Measurements from ENCODE around the gene IQGAP2.

The IQGAP2 gene

DNA sequence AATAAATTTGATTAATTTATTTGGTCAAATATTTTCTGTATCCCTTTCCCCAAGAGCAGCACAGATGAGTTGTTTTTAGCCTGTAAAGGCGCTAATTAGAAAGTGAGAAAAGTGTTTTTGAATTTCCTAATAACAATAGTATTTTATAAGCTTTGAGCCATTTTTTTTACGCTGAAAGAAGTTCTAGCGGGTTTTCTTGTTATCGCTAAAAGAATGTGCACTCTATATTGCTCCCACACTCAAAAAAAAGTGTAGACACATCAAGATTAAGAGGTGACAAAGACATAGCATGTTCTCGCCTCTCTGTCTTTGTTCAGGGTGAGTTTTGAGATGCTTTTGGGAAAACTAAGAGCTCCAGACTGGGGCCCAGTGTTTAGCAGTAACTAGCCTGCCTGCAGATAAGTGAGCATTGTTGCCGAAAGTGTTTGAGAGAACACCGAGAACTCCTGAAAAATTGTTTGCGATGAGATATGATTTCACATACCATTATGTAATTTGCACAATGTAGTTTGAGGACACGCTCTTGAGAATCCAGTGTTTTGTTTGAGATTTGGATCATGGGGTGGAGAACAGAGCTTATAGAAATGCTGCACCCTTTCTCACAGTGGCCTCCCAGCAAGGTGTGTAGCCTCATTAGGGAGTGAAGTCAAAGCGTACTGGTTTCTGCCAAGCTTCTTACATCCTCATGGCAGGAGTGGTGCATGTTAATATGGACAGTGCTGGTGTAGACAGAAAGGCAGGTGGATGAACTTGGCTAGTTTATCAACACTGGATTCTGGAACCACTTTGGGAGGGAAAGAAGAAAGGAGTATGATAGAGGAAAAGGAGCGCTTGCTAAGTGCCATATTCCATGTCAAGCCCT, 314.4 kb downstream of the IQGAP2 start:
- no peak overlapping the region for H3K27ac ChIP-seq (ENCODE audit: low read depth, low read length)
- peaks cover 0 to 37% (median 33%) of the 10 kb centered on the region in 5 donors for H3K4me1 ChIP-seq (ENCODE audit: control insufficient read depth in 5 of 5, insufficient read depth in 5 of 5, low read length in 5 of 5)
- H3K27me3 ChIP-seq (ENCODE audit: control insufficient read depth in 5 of 5, insufficient read depth in 4 of 5, low read length in 5 of 5) = peaks cover 0 to 13% (median 10%) of the 10 kb centered on the region in 5 donors
- H3K36me3 ChIP-seq (ENCODE audit: control insufficient read depth in 5 of 5, insufficient read depth in 5 of 5, low read length in 5 of 5) = no peaks in the 10 kb centered on the region
- H3K9me3 ChIP-seq (ENCODE audit: control insufficient read depth in 5 of 5, low read length in 5 of 5) = no peaks in the 10 kb centered on the region
- H3K9ac ChIP-seq (ENCODE audit: low read length in 5 of 5) = peak overlapping the region in 1 of 5 donors; percentile 66
- peak overlapping the region in 3 of 5 donors; percentile 42 to 88 (median 73) for H3K4me3 ChIP-seq (ENCODE audit: low read depth in 1 of 5, low read length in 5 of 5)

GRCh38 chr5:76718381-76718832, 315.3 kb downstream of the IQGAP2 start:
- H3K27ac ChIP-seq (ENCODE audit: low read depth, low read length) = no peak overlapping the region
- no peak overlapping the region for H3K9ac ChIP-seq (ENCODE audit: low read length in 5 of 5)
- H3K36me3 ChIP-seq (ENCODE audit: control insufficient read depth in 5 of 5, insufficient read depth in 5 of 5, low read length in 5 of 5) = no peaks in the 10 kb centered on the region
- H3K4me1 ChIP-seq (ENCODE audit: control insufficient read depth in 5 of 5, insufficient read depth in 5 of 5, low read length in 5 of 5) = peaks cover 0 to 37% (median 33%) of the 10 kb centered on the region in 5 donors
- H3K27me3 ChIP-seq (ENCODE audit: control insufficient read depth in 5 of 5, insufficient read depth in 4 of 5, low read length in 5 of 5) = peaks cover 0 to 13% (median 10%) of the 10 kb centered on the region in 5 donors
- no peak overlapping the region for H3K4me3 ChIP-seq (ENCODE audit: low read depth in 1 of 5, low read length in 5 of 5)
- H3K9me3 ChIP-seq (ENCODE audit: control insufficient read depth in 5 of 5, low read length in 5 of 5) = no peaks in the 10 kb centered on the region

DNA sequence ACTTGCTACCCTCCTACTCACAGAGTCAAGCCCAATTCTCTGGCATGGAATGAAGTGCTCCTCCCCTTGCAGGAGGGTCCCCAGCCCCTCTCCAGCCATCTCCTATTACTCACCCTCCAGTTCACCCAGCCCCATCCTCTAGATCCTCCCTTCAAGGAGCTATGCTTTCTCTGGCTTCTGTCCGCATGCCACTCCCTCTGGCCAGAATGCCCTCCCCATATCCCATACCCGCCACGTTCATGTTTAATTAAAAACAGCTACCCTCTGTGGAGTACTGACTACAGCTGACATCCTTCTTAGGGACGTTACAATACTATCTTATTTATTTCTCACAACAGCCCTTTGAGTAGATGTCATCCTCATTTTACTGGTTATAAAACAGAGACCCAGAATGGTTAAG, 315.8 kb downstream of the IQGAP2 start:
- no peaks in the 10 kb centered on the region for H3K36me3 ChIP-seq (ENCODE audit: control insufficient read depth in 5 of 5, insufficient read depth in 5 of 5, low read length in 5 of 5)
- H3K27ac ChIP-seq (ENCODE audit: low read depth, low read length) = no peak overlapping the region
- no peaks in the 10 kb centered on the region for H3K9me3 ChIP-seq (ENCODE audit: control insufficient read depth in 5 of 5, low read length in 5 of 5)
- H3K9ac ChIP-seq (ENCODE audit: low read length in 5 of 5) = no peak overlapping the region
- H3K4me3 ChIP-seq (ENCODE audit: low read depth in 1 of 5, low read length in 5 of 5) = no peak overlapping the region
- H3K4me1 ChIP-seq (ENCODE audit: control insufficient read depth in 5 of 5, insufficient read depth in 5 of 5, low read length in 5 of 5) = peaks cover 0 to 37% (median 33%) of the 10 kb centered on the region in 5 donors
- H3K27me3 ChIP-seq (ENCODE audit: control insufficient read depth in 5 of 5, insufficient read depth in 4 of 5, low read length in 5 of 5) = peaks cover 0 to 13% (median 10%) of the 10 kb centered on the region in 5 donors

DNA sequence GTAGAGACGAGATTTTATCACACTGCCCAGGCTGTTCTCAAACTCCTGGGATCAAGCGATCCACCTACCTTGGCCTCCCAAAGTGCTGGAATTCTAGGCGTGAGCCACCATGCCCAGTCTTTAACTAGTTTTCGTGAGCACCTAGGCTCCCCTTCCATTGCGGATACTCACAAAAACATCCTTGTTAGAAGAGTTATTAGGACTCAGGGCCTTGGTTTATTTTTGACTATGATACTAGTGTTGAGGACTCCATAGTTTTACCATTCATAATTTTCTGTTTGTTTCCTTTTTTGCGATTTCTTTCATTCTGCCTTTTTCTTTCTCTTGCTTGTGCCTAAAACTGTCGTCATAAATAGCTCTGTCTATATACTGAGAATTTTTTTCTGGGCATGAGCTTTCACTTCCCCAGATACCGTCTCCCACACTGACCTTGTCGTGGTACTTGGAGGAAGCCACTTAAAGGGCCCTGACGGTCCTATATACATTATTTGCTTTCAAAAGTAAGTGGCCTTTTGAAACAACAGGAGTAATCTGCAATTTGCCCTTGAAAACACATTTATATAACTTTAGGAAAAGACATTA, 318.0 kb downstream of the IQGAP2 start:
- H3K27ac ChIP-seq (ENCODE audit: low read depth, low read length) = no peak overlapping the region
- no peak overlapping the region for H3K4me3 ChIP-seq (ENCODE audit: low read depth in 1 of 5, low read length in 5 of 5)
- H3K36me3 ChIP-seq (ENCODE audit: control insufficient read depth in 5 of 5, insufficient read depth in 5 of 5, low read length in 5 of 5) = no peaks in the 10 kb centered on the region
- H3K27me3 ChIP-seq (ENCODE audit: control insufficient read depth in 5 of 5, insufficient read depth in 4 of 5, low read length in 5 of 5) = peaks cover 0 to 11% (median 4%) of the 10 kb centered on the region in 5 donors
- H3K9me3 ChIP-seq (ENCODE audit: control insufficient read depth in 5 of 5, low read length in 5 of 5) = no peaks in the 10 kb centered on the region
- no peak overlapping the region for H3K9ac ChIP-seq (ENCODE audit: low read length in 5 of 5)
- H3K4me1 ChIP-seq (ENCODE audit: control insufficient read depth in 5 of 5, insufficient read depth in 5 of 5, low read length in 5 of 5) = peaks cover 0 to 33% (median 17%) of the 10 kb centered on the region in 5 donors

DNA sequence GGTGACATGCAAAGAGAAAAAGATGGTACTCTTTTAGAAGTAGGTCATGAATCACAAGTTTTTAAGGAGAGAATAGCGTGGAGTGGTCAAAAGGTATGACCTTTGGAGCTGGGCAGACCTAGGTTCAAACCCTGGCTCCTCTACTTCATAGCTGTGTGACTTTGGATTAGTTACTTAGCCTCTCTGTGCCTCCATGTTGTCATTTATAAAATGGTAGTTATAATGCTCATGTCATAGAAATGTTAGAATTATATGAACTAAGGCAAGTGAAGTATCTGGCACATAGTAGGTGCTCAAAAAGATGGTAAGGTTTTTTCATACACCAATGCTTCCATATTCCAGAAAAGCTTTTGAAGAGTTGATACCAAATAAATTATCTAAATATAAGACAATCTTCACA, 320.2 kb downstream of the IQGAP2 start:
- Histone ChIP-seq H3K9me3 (ENCODE audit: control insufficient read depth in 5 of 5, low read length in 5 of 5) (peaks cover 0 to 4% (median under 1%) of the 10 kb centered on the region in 5 donors), H3K27ac (ENCODE audit: low read depth, low read length) (no peak overlapping the region), H3K9ac (ENCODE audit: low read length in 5 of 5) (no peak overlapping the region), H3K4me1 (ENCODE audit: control insufficient read depth in 5 of 5, insufficient read depth in 5 of 5, low read length in 5 of 5) (peaks cover 0 to 16% (median under 1%) of the 10 kb centered on the region in 5 donors), H3K27me3 (ENCODE audit: control insufficient read depth in 5 of 5, insufficient read depth in 4 of 5, low read length in 5 of 5) (peaks cover 0 to under 1% (median 0%) of the 10 kb centered on the region in 5 donors), H3K36me3 (ENCODE audit: control insufficient read depth in 5 of 5, insufficient read depth in 5 of 5, low read length in 5 of 5) (no peaks in the 10 kb centered on the region), H3K4me3 (ENCODE audit: low read depth in 1 of 5, low read length in 5 of 5) (no peak overlapping the region)

DNA sequence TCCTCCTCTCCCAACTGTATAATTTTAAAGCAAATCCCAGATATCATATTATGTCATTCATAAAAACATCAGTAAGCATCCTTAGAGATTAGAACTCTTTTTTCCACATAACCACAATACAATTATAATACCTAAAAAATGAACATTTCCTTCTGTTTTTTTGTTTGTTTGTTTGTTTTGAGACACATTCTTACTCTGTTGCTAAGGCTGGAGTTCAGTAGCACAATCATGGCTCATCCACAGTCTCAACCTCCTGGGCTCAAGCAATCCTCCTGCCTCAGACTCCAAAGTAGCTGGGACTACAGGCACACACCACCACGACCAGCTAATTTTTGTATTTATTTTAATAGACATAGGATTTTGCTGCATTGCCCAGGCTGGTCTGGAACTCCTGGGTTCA, 320.8 kb downstream of the IQGAP2 start:
- H3K4me1 ChIP-seq (ENCODE audit: control insufficient read depth in 5 of 5, insufficient read depth in 5 of 5, low read length in 5 of 5) = peaks cover 0 to 11% (median 0%) of the 10 kb centered on the region in 5 donors
- H3K36me3 ChIP-seq (ENCODE audit: control insufficient read depth in 5 of 5, insufficient read depth in 5 of 5, low read length in 5 of 5) = no peaks in the 10 kb centered on the region
- H3K9me3 ChIP-seq (ENCODE audit: control insufficient read depth in 5 of 5, low read length in 5 of 5) = peaks cover 0 to 7% (median 3%) of the 10 kb centered on the region in 5 donors
- no peaks in the 10 kb centered on the region for H3K27me3 ChIP-seq (ENCODE audit: control insufficient read depth in 5 of 5, insufficient read depth in 4 of 5, low read length in 5 of 5)
- H3K27ac ChIP-seq (ENCODE audit: low read depth, low read length) = no peak overlapping the region
- no peak overlapping the region for H3K4me3 ChIP-seq (ENCODE audit: low read depth in 1 of 5, low read length in 5 of 5)
- no peak overlapping the region for H3K9ac ChIP-seq (ENCODE audit: low read length in 5 of 5)

GRCh38 chr5:76724871-76725270, 321.8 kb downstream of the IQGAP2 start:
- Histone ChIP-seq H3K9me3 (ENCODE audit: control insufficient read depth in 5 of 5, low read length in 5 of 5) (peaks cover 0 to 12% (median 7%) of the 10 kb centered on the region in 5 donors), H3K4me1 (ENCODE audit: control insufficient read depth in 5 of 5, insufficient read depth in 5 of 5, low read length in 5 of 5) (peaks cover 0 to 10% (median 0%) of the 10 kb centered on the region in 5 donors), H3K27ac (ENCODE audit: low read depth, low read length) (no peak overlapping the region), H3K9ac (ENCODE audit: low read length in 5 of 5) (no peak overlapping the region), H3K36me3 (ENCODE audit: control insufficient read depth in 5 of 5, insufficient read depth in 5 of 5, low read length in 5 of 5) (no peaks in the 10 kb centered on the region), H3K4me3 (ENCODE audit: low read depth in 1 of 5, low read length in 5 of 5) (no peak overlapping the region), H3K27me3 (ENCODE audit: control insufficient read depth in 5 of 5, insufficient read depth in 4 of 5, low read length in 5 of 5) (no peaks in the 10 kb centered on the region)

DNA sequence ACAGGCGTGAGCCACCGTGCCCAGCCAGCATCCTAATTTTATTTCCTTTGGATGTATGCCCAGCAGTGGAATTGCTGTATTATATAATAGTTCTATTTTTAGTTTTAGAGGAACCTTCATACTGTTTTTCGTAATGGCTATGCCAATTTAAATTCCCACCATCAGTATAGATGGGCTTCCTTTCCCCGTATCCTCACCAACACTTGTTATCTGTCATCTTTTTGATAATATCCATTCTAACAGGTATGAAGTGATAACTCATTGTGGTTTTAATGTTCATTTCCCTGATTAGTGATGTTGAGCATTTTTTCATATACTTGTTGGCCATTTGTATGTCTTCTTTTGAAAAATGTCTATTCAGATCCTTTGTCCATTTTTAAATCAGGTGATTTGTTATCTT, 325.9 kb downstream of the IQGAP2 start:
- Histone ChIP-seq H3K36me3 (ENCODE audit: control insufficient read depth in 5 of 5, insufficient read depth in 5 of 5, low read length in 5 of 5) (peaks cover 0 to 10% (median 9%) of the 10 kb centered on the region in 5 donors), H3K27ac (ENCODE audit: low read depth, low read length) (no peak overlapping the region), H3K9me3 (ENCODE audit: control insufficient read depth in 5 of 5, low read length in 5 of 5) (peaks cover 0 to 23% (median 16%) of the 10 kb centered on the region in 5 donors), H3K27me3 (ENCODE audit: control insufficient read depth in 5 of 5, insufficient read depth in 4 of 5, low read length in 5 of 5) (no peaks in the 10 kb centered on the region), H3K4me3 (ENCODE audit: low read depth in 1 of 5, low read length in 5 of 5) (no peak overlapping the region), H3K9ac (ENCODE audit: low read length in 5 of 5) (no peak overlapping the region), H3K4me1 (ENCODE audit: control insufficient read depth in 5 of 5, insufficient read depth in 5 of 5, low read length in 5 of 5) (no peaks in the 10 kb centered on the region)

DNA sequence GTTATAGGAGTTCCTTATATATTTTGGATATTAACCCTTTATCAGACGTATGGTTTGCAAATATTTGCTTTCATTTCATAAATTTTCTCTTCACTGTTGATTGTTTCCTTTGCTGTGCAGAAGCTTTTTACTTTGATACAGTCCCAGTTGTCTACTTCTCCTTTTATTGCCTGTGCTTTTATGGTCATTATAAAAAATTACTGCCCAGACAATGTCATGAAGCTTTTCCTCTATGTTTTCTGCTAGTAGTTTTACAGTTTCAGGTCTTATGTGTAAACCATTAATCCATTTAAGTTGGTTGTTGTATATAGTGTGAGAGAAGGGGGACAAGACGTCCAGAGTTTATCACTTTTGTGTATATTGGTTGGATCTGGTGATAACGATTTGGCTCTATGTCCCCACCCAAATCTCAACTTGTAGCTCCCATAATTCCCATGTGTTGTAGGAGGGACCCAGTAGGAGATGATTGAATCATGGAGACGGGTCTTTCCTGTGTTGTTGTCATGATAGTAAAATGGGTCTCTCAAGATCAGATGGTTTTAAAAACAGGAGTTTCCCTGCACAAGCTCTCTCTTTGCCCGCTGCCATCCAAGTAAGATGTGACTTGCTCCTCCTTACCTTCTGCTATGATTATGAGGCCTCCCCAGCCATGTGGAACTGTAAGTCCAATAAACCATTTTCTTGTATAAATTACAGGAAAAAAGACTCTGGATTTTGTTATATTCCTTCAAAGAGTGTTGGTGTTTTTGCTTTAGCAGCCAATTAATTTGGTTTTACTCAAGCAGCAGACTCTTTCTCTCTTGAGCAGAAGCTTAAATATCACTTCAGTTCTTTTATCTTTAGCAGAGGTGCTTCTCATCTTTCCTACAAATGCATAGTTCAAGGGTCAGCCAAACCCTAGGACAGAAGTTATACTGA, 326.5 kb downstream of the IQGAP2 start:
- no peak overlapping the region for H3K4me3 ChIP-seq (ENCODE audit: low read depth in 1 of 5, low read length in 5 of 5)
- H3K9ac ChIP-seq (ENCODE audit: low read length in 5 of 5) = no peak overlapping the region
- no peaks in the 10 kb centered on the region for H3K4me1 ChIP-seq (ENCODE audit: control insufficient read depth in 5 of 5, insufficient read depth in 5 of 5, low read length in 5 of 5)
- no peaks in the 10 kb centered on the region for H3K27me3 ChIP-seq (ENCODE audit: control insufficient read depth in 5 of 5, insufficient read depth in 4 of 5, low read length in 5 of 5)
- H3K27ac ChIP-seq (ENCODE audit: low read depth, low read length) = no peak overlapping the region
- peaks cover 0 to 10% (median 9%) of the 10 kb centered on the region in 5 donors for H3K36me3 ChIP-seq (ENCODE audit: control insufficient read depth in 5 of 5, insufficient read depth in 5 of 5, low read length in 5 of 5)
- H3K9me3 ChIP-seq (ENCODE audit: control insufficient read depth in 5 of 5, low read length in 5 of 5) = peaks cover 0 to 23% (median 16%) of the 10 kb centered on the region in 5 donors
